Neural crest cell (in vitro differentiated cells): ENCODE results near the gene TAS2R41. TPM values are rescaled to one million over a fixed set of nuclear protein-coding genes. Genes with fewer than 3 reads are reported as not detected.

Experiments used
- DNase-seq: peaks from one replicate; pipeline ENCODE4 v3.0.0; 2021; ENCODE audit warnings: low read depth, mixed read lengths, low spot score
- H3K27ac Mint-ChIP-seq: one replicate; pipeline ENCODE4 v1.8.0; 2021; ENCODE audit warnings: mild to moderate bottlenecking, mixed read lengths; ENCODE audit not compliant: unreplicated experiment
- H3K27me3 Mint-ChIP-seq: 2 replicates; pipeline ENCODE4 v1.8.0; 2021; ENCODE audit warnings: low read depth, mild to moderate bottlenecking, mixed read lengths
- H3K36me3 Mint-ChIP-seq: 2 replicates; pipeline ENCODE4 v1.8.0; 2021; ENCODE audit warnings: low read depth, mild to moderate bottlenecking, mixed read lengths
- H3K4me1 Mint-ChIP-seq: 2 replicates; pipeline ENCODE4 v1.8.0; 2021; ENCODE audit warnings: mixed read lengths
- H3K4me3 Mint-ChIP-seq: one replicate; pipeline ENCODE4 v1.8.0; 2021; ENCODE audit warnings: mild to moderate bottlenecking, mixed read lengths
- H3K9me3 Mint-ChIP-seq: 2 replicates; pipeline ENCODE4 v1.8.0; 2021; ENCODE audit warnings: mixed read lengths
- long read RNA-seq: library from polyadenylated mRNA; unstranded; transcript quantifications from one replicate; pipeline ENCODE4 v2.0.0, GENCODE V29; 2020
- total RNA-seq: library from RNA; stranded (reverse); gene quantifications from 2 replicates; pipeline ENCODE4 v1.2.1, GENCODE V29; 2021
- TF ChIP-seq, protein P1 (sequence below): fragments of 200-600 bp; sonication (generic); conservative IDR thresholded peaks from 2 replicates; pipeline ENCODE4 v1.5.0; 2021; ENCODE audit warnings: antibody characterized with exemption, mild to moderate bottlenecking

Gene TAS2R41, protein sequence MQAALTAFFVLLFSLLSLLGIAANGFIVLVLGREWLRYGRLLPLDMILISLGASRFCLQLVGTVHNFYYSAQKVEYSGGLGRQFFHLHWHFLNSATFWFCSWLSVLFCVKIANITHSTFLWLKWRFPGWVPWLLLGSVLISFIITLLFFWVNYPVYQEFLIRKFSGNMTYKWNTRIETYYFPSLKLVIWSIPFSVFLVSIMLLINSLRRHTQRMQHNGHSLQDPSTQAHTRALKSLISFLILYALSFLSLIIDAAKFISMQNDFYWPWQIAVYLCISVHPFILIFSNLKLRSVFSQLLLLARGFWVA
- not detected in 2 replicates for total RNA-seq
- long read RNA-seq, result 0 reads

DNA sequence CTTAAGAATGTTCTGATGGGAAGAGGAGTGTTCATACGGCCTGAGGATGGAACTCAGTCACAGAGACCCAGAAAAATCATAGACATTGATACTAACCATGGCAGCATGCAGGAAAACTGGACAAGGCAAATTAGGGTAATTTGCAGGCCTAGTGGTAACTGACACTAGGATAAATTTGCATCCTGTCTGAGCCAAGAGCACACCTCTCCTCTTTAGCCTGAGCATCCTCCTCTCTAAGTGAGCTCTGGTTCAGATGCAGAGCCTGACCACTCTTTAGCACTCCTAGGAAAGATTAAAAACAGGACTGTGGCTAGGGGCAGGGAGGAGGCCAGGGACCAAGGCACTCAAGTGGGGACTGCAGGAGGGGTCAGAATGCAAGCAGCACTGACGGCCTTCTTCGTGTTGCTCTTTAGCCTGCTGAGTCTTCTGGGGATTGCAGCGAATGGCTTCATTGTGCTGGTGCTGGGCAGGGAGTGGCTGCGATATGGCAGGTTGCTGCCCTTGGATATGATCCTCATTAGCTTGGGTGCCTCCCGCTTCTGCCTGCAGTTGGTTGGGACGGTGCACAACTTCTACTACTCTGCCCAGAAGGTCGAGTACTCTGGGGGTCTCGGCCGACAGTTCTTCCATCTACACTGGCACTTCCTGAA lies at the start of gene TAS2R41:
Gene TAS2R41, plus strand, starts transcription at position 373 of the 650 bp plus-strand sequence. Its CDS starts 0 bp downstream, at position 373.
- TF ChIP-seq, protein P1, sequence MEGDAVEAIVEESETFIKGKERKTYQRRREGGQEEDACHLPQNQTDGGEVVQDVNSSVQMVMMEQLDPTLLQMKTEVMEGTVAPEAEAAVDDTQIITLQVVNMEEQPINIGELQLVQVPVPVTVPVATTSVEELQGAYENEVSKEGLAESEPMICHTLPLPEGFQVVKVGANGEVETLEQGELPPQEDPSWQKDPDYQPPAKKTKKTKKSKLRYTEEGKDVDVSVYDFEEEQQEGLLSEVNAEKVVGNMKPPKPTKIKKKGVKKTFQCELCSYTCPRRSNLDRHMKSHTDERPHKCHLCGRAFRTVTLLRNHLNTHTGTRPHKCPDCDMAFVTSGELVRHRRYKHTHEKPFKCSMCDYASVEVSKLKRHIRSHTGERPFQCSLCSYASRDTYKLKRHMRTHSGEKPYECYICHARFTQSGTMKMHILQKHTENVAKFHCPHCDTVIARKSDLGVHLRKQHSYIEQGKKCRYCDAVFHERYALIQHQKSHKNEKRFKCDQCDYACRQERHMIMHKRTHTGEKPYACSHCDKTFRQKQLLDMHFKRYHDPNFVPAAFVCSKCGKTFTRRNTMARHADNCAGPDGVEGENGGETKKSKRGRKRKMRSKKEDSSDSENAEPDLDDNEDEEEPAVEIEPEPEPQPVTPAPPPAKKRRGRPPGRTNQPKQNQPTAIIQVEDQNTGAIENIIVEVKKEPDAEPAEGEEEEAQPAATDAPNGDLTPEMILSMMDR, result no peak
- H3K9me3 Mint-ChIP-seq, result no peaks in the 10 kb centered on the region
- H3K4me1 Mint-ChIP-seq, result no peaks in the 10 kb centered on the region
- H3K36me3 Mint-ChIP-seq, result no peaks in the 10 kb centered on the region
- no peaks in the 10 kb centered on the region for H3K27me3 Mint-ChIP-seq
- no peak within 1 kb of the TSS for H3K27ac Mint-ChIP-seq
- no peak within 1 kb of the TSS for H3K4me3 Mint-ChIP-seq
- DNase-seq, result no peak

DNA sequence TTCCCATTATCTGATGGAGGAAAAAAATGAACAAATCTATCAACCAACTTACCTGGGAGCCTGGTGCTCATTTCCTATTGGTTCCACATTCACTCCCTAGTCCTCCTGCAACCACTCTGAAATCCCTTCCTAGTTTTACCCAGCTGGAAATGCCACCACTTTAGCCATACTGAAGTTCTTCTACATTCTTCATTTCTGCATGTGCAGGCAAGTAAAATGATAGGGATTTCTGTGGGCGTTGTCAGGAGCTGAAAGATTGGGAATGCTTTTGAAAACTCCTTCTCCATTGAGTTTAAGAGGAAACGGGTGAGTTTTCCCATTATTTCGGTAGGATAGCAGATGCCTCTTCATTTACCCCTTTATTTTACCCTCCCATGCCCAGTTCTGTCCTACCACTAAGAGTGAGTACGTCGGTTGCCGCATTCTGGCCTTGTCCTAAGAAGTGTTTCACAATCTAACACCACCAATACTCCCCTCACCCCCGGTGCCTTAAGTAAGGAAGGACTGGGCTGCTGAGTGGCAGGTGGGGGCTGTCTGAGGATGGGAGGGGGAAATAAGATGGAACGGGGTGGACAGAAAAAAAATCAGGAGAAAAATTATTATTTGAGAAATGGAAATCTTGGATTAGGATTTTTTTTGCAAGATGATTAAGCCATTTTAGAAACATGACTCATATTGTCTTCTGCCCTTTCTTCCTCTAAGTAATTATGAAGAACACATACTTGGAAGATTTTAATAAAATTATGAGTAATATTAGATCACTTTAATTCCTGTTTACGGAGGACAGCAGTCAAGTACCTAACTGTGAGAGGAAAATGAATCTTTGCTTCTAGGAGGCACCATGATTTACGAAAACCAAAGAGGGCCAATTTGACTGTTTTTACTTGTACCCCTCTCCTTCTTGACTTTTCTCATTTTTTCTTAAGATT lies 47.6 kb upstream of the TAS2R41 start:
- no peaks in the 10 kb centered on the region for H3K4me1 Mint-ChIP-seq
- DNase-seq, result no peak
- H3K4me3 Mint-ChIP-seq, result no peak overlapping the region
- no peaks in the 10 kb centered on the region for H3K27me3 Mint-ChIP-seq
- TF ChIP-seq, protein P1, result no peak
- peaks cover 2% of the 10 kb centered on the region for H3K9me3 Mint-ChIP-seq
- no peak overlapping the region for H3K27ac Mint-ChIP-seq
- no peaks in the 10 kb centered on the region for H3K36me3 Mint-ChIP-seq

GRCh38 chr7:143431109-143431508 lies 46.6 kb upstream of the TAS2R41 start:
- no peak for DNase-seq
- no peak overlapping the region for H3K4me3 Mint-ChIP-seq
- no peaks in the 10 kb centered on the region for H3K4me1 Mint-ChIP-seq
- TF ChIP-seq, protein P1, result no peak
- no peak overlapping the region for H3K27ac Mint-ChIP-seq
- no peaks in the 10 kb centered on the region for H3K36me3 Mint-ChIP-seq
- no peaks in the 10 kb centered on the region for H3K27me3 Mint-ChIP-seq
- H3K9me3 Mint-ChIP-seq, result peaks cover 2% of the 10 kb centered on the region

DNA sequence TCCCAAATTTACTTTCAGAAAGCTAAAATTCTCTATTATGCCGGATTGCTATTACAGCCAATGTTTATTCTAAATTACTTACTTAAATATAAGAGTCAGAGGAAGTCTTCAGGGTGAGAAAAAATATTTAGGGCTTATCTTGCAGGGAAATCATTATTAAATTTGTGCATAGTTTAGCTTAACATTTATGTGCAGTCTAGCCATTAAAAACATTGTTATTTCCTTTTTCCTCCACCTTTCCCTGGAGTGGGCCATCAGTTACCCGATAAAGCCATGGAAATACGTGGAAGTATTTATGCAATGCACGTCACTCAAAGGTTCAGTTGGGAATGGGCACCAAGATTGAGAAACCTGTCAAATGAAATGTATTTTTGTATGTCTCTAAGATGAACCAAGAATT lies 43.9 kb upstream of the TAS2R41 start:
- Mint-ChIP-seq H3K27ac (no peak overlapping the region), H3K4me3 (no peak overlapping the region), H3K27me3 (no peaks in the 10 kb centered on the region), H3K4me1 (no peaks in the 10 kb centered on the region), H3K9me3 (peaks cover 2% of the 10 kb centered on the region), H3K36me3 (no peaks in the 10 kb centered on the region)
- no peak for DNase-seq
- TF ChIP-seq, protein P1, result no peak

DNA sequence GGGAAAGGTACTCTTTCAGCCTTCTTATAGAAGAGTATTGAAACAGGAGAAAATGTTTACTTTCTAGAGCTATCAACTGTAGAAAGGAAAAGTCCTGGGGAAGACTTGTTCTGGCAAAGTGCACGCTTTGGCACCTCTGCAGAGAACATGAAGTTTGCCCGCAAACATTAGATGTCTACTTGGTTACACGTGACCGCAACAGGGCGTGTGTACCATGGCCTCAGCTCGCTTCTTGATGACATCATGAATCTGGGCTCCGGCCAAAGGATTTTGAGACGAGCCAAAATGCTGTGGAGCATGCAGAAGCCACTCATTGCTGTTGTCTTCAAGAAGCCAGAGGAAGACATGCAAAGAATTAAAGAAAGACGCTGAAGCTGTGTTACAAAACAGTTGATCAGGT lies 43.0 kb upstream of the TAS2R41 start:
- no peak overlapping the region for H3K4me3 Mint-ChIP-seq
- no peak overlapping the region for H3K27ac Mint-ChIP-seq
- H3K36me3 Mint-ChIP-seq, result no peaks in the 10 kb centered on the region
- peaks cover 2% of the 10 kb centered on the region for H3K9me3 Mint-ChIP-seq
- no peaks in the 10 kb centered on the region for H3K4me1 Mint-ChIP-seq
- DNase-seq, result no peak
- TF ChIP-seq, protein P1, result no peak
- H3K27me3 Mint-ChIP-seq, result no peaks in the 10 kb centered on the region
